CD4-positive, alpha-beta T cell treated with Interleukin-1 beta for 1 hour (primary cell): ENCODE results near the gene ANKRD39.

ENCODE experiments used
- DNase-seq, 2 donors: peaks; one replicate each; pipeline ENCODE4 v3.0.0-alpha.2; 2020 to 2022

The ANKRD39 gene

DNA sequence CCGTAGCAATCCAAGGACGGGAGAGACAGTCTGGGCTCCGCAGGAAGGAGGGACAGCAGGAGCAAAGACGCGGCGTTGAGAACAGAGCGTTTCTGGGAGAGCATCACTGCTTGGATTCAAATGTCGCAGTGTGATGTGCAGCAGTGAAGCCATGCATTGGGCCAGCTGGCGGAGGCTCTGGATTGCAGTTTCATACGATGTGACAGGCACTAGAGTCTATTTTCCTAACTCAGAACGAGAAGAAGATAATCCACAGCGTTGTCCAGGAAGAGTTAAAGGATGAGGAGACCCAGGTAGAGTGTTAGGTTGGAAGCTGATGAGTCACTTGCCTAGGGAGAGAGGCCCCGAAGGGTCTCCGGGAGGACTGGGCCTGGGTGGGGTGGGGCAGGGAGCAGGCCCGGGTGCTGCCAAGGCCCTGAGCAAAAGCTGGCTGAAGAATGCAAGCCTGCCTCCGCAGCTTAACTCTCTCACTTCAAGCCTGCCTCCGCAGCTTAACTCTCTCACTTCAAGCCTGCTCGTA lies 29.7 kb upstream of the ANKRD39 start:
- no peak for DNase-seq

DNA sequence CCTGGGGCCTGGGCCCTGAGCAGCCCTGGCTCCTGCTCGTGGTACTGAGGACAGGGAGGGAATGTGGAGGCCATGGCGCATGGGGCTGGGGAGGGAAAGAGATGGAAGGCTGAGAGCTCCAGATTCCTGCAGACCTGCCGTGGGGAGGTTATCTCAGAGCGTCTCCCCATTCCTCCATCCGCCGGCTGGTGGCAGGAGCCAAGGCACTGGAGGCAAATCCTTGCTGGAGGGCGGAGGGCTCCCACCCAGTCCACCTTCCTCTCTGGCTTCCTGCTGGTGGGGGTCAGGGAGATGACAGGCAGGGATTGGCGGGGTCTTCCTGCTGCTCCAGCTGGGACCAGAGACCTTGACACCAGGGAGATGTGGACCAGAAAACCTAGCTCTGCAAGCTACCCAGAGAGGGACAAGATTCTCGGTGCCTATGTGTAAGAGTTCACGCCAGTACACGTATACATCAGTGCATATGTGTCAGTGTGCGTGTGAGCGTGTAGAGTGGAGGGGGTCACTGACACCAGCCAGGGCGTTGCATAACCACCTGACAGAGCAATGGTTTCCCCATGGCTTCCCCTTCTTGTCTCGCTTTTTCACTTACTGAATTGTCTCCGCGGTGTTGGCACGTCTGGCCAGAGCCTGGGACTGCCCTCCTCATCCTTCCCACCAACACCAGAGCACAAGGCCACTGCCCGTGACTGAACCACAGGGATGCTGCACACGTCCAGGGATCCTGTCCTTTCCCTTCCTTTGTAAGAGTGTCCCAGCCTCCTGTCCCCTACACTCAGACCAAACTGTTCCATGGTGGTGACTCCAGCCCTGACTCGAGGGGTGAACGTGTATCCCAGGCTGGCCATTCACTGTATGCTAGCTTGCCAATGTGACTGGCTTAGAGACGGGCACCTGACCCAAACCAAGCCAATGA lies 27.9 kb upstream of the ANKRD39 start:
- peak in 1 of 2 donors; percentile 52 for DNase-seq

- no peak for DNase-seq
These were observed 26.7 kb upstream of the ANKRD39 start for GRCh38 chr2:96884299-96885094.

DNA sequence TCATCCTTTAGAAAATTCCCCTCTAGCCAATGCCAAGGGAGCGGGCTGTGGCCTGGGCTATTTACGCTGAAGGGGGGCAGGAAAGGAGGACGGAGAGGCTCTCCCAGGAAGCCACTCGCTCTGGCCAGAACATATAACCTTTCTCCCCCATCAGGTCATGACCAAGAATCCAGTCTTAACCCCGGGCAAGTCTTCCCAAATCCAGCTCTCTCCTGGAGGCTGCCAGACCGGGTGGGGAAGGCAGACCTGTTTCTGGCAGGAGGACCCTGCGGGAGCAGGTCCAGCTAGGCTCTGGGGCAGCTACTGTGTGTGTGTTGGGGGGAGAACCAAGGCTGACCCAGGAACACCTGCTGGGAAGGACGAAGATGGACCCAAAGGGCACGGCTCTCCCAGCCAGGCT lies 25.5 kb upstream of the ANKRD39 start:
- no peak for DNase-seq

DNA sequence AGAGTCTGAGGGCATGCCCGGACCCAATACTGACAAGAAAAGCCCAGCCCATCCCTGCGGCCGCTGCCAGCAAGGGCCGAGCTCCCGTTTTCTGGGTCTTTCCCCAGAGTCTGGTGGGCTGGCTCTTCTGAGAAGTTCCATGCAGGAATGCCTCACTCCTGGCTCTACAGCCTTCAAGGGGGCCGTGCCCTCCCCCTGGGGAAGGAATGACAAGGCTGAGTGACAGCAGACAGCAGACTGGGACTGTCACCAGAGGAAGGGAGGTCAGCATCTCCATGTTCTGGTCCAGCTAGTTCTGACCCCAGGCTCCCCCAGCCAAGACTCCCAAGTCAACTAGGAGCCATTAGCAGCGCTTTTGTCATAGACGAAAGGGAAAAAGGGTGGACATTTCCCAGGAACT lies 25.1 kb upstream of the ANKRD39 start:
- no peak for DNase-seq

- no peak for DNase-seq
These were observed 24.4 kb upstream of the ANKRD39 start for GRCh38 chr2:96882230-96882629.

DNA sequence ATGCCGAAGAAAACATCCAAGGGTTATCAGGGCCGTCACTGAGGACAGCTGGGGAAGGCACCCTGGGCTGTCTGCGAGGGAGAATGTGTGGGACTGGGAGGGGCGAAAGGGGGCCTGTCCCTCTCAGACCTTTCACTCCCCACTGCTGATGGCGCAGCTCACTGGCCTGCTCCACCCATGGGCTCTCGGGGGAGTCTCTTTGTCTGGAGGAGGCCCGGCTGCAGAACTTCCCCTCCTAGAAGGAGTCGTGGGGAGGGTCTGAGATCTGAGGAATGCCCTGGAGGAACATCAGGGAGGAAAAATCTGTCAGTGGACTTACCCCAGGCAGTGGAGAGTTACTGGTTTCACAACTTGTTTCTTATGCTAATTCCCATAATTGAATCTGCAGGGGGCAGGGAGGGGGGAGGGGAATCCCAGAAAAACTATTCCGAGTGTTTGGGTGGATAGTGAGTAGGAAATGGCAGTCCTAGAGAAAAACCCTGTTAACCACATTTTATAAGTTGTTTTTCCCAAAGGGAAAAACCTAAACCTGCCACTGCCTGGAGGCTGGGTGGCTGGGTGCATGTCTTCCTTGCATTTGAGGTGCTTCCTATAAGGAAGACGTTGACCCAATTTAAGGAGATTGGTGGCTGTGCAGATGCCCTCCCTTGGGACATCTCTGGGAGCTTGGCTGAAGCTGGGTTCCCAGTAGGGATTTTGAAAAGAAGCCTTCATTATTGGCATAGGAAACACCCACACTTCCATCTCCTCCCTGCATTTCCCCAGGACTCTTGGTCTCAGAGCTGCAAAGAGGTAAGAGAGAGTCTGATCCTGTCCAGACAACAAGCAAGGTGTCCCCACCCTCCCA lies 23.8 kb upstream of the ANKRD39 start:
- no peak for DNase-seq

- DNase-seq = no peak
These were observed 23.1 kb upstream of the ANKRD39 start for GRCh38 chr2:96880891-96881273.

DNA sequence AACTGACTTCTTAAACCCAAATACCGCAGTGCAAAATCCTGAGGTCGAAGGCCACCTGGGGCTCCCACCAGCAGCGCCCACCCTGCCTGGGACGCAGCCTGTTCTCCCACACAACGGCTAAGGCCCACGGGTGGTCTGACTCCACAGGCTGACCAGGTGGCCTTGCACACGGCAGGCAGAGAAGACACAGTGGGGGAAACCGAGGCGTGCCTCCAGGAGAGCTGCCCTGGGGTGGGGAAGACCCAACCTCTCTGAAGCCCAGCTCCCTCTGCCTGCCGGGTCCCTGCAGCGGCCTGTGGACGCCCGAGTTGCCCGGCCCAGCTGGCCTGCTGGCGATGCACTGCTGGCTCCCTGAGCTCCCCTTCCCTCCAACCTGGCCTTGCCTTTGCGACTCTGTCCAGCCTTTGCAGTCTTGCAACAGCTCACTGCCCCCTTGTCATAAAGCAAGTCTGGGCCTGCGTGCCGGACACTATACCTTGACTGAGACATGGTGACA lies 21.8 kb upstream of the ANKRD39 start:
- no peak for DNase-seq

- DNase-seq = no peak
These were observed 21.2 kb upstream of the ANKRD39 start for GRCh38 chr2:96878796-96879544.

DNA sequence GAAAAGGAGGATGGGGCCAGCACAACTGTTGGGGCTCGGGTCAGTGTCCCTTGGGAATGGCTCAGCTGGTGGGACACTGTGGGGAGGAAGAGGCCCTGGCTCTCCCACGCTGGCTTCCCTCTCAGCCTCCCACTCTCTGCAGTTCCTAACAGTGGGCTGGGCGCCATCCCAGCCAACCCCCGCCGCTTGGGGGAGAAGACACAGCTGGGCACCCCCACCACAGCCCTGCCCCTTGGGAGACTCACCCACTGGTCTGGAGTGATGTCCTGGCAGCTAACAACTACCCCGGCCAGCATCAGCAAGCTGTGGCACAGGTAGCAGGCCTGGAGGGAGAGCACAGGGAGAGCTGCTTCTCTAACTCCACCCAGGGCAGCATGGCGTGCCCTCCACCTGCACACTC lies 20.4 kb upstream of the ANKRD39 start:
- no peak for DNase-seq

GRCh38 chr2:96877631-96878092 lies 19.8 kb upstream of the ANKRD39 start:
- no peak for DNase-seq

DNA sequence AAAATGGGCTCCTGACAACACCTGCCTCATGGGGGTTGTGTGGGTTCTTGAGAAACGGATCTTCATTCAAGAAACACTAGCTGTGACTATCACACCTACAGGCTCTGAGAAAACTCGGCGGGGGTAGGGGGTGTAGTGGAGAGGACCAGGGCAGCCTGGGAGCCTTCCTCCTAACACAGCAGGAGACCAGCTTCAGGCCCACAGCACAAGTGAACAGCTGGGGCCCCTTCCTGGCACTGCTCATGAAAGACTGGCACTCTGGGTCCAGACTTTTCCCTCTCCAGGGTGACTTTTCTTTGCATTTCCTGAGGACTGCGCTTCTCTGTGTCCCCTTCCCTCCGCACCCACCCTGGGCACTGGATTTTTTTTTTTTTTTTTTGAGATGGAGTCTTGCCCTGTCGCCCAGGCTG lies 19.2 kb upstream of the ANKRD39 start:
- DNase-seq = no peak

GRCh38 chr2:96876269-96877041 lies 18.6 kb upstream of the ANKRD39 start:
- no peak for DNase-seq

GRCh38 chr2:96875498-96876268 lies 17.9 kb upstream of the ANKRD39 start:
- no peak for DNase-seq

GRCh38 chr2:96874198-96874831 lies 16.5 kb upstream of the ANKRD39 start:
- peak; percentile 26 to 31 for DNase-seq

DNA sequence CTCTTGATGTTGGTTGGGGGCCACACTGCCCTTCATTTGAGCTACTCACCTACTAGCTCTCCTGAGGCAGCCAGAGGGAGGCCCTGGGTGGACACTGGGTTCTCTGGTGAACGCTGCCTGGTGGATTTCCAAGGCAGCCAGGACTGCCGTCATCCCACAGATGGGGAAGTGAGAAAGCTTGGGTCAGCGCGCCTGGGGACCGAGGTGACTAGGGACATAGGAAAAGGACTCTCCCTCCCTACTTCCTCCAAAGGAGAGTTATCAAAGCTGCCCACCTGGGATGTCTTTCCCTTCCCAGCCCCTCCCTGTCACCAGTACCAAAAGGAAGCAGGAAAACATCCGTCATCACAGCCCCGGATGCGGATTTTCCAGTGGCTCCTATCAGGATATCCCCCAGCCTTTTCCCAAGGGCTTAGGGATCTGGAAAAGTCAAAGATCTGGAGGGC lies 15.9 kb upstream of the ANKRD39 start:
- DNase-seq = peak in 1 of 2 donors; percentile 47

DNA sequence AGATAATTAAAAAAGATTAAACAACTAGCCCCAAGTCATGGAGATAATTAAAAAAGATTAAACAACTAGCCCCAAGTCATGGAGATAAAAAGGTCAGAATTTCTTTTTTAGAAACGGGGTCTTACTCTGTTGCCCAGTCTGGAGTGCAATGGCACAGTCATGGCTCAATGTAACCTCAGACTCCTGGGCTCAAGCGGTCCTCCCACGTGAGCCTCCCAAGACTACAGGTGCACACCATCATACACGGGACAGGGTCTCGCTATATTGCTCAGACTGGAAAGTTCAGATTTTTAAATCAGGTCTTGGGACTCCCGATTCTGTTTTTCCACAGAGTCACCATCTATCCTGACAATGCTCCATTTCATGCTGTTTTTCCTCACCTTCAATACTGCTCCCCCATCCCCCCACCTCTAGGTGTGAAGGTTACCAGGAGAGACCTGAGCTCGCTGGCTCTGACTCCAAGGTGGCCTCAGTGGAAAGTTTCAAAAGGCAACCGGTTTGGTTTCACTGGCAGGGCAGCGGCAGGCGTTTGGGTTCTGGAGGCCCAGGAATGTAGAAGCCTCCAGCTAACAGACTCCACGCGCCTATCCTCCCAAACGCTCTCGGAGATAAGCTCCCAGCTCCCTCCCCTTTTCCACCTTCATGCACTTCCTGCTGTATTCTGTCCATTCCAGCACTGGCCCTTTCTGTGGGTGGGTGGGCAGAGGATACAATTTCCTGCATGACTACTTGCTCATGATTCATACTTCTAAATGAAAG lies 15.0 kb upstream of the ANKRD39 start:
- DNase-seq = no peak
